H1 (cell line): Measurements from ENCODE around the gene SNX25.

Source experiments
- CREB1 ChIP-seq: IDR thresholded peaks from 2 replicates; pipeline ENCODE4 v1.6.1; 2012; ENCODE audit warnings: inconsistent platforms
- EZH2 ChIP-seq: fragments of 200-600 bp; sonication (generic); IDR thresholded peaks from 2 replicates; pipeline ENCODE4 v1.7.1; 2012; ENCODE audit warnings: low read depth, mild to moderate bottlenecking, moderate library complexity, low read length, inconsistent platforms; ENCODE audit not compliant: severe bottlenecking
- RAD21 ChIP-seq, 2 experiments: IDR thresholded peaks in 1 of 2; conservative IDR thresholded peaks in 1 of 2; 2 replicates each; pipeline ENCODE4 v1.6.1; 2011; ENCODE audit warnings: low read depth in 2 of 2, low read length in 2 of 2, improper control_type of control experiment in 1 of 2, inconsistent platforms in 1 of 2, mild to moderate bottlenecking in 1 of 2, moderate library complexity in 1 of 2
- SIN3A ChIP-seq, 2 experiments: IDR thresholded peaks in 1 of 2; conservative IDR thresholded peaks in 1 of 2; 2 replicates each; pipeline ENCODE4 v1.6.1; 2011 to 2012; ENCODE audit warnings: low read length in 2 of 2, improper control_type of control experiment in 1 of 2, low read depth in 1 of 2, mild to moderate bottlenecking in 1 of 2
- SP1 ChIP-seq: IDR thresholded peaks from 2 replicates; pipeline ENCODE4 v1.6.1; 2011; ENCODE audit warnings: low read depth, low read length
- TCF12 ChIP-seq: IDR thresholded peaks from 2 replicates; pipeline ENCODE4 v1.6.1; 2011; ENCODE audit warnings: low read depth, mild to moderate bottlenecking, low read length
- YY1 ChIP-seq: IDR thresholded peaks from 2 replicates; pipeline ENCODE4 v1.6.1; 2011; ENCODE audit warnings: low read depth, mild to moderate bottlenecking, low read length
- TF ChIP-seq, protein P1 (sequence below), 3 experiments: IDR thresholded peaks; 1 replicate in 2 of 3; 2 replicates in 1 of 3; pipeline versions ENCODE4 v1.5.1 to v1.6.1; 2011; ENCODE audit warnings: low read length in 3 of 3, mild to moderate bottlenecking in 3 of 3, inconsistent platforms in 2 of 3, low read depth in 1 of 3, moderate library complexity in 1 of 3; ENCODE audit not compliant: insufficient read depth in 1 of 3; ENCODE audit errors: control extremely low read depth in 1 of 3
- TF ChIP-seq, protein P2 (sequence below): IDR thresholded peaks from 2 replicates; pipeline ENCODE4 v1.6.1; 2012; ENCODE audit warnings: low read length, inconsistent platforms

DNA sequence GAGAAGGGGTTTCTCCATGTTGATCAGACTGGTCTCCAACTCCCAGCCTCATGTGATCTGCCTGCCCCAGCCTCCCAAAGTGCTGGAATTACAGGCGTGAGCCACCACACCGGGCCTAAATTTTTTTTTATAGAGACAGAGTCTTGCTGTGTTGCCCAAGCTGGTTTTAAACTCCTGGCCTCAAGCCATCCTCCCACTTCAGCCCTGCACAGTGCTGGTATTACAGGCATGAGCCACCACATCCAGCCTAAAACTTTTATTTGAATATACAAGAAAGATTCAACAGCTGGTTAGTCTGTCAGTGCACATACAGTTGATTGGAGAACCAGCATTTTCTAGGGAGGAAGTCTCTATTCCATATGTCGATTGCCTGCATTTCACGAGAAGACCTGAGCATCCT, 95.1 kb downstream of the SNX25 start:
- TF ChIP-seq CREB1: no peak
- TF ChIP-seq, protein P1, sequence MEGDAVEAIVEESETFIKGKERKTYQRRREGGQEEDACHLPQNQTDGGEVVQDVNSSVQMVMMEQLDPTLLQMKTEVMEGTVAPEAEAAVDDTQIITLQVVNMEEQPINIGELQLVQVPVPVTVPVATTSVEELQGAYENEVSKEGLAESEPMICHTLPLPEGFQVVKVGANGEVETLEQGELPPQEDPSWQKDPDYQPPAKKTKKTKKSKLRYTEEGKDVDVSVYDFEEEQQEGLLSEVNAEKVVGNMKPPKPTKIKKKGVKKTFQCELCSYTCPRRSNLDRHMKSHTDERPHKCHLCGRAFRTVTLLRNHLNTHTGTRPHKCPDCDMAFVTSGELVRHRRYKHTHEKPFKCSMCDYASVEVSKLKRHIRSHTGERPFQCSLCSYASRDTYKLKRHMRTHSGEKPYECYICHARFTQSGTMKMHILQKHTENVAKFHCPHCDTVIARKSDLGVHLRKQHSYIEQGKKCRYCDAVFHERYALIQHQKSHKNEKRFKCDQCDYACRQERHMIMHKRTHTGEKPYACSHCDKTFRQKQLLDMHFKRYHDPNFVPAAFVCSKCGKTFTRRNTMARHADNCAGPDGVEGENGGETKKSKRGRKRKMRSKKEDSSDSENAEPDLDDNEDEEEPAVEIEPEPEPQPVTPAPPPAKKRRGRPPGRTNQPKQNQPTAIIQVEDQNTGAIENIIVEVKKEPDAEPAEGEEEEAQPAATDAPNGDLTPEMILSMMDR (IDR thresholded peaks at IDR 0.05; ENCODE audit: control extremely low read depth in 1 of 3, insufficient read depth in 1 of 3, low read depth in 1 of 3, low read length in 3 of 3): no peak
- no peak for TF ChIP-seq RAD21 (IDR thresholded peaks at IDR 0.05 in 1 of 2, conservative IDR thresholded peaks at IDR 0.05 in 1 of 2; ENCODE audit: low read depth in 2 of 2, low read length in 2 of 2)
- TF ChIP-seq EZH2: no peak
- no peak for TF ChIP-seq SP1
- TF ChIP-seq, protein P2, sequence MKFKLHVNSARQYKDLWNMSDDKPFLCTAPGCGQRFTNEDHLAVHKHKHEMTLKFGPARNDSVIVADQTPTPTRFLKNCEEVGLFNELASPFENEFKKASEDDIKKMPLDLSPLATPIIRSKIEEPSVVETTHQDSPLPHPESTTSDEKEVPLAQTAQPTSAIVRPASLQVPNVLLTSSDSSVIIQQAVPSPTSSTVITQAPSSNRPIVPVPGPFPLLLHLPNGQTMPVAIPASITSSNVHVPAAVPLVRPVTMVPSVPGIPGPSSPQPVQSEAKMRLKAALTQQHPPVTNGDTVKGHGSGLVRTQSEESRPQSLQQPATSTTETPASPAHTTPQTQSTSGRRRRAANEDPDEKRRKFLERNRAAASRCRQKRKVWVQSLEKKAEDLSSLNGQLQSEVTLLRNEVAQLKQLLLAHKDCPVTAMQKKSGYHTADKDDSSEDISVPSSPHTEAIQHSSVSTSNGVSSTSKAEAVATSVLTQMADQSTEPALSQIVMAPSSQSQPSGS: no peak
- TF ChIP-seq SIN3A (conservative IDR thresholded peaks at IDR 0.05 in 1 of 2, IDR thresholded peaks at IDR 0.05 in 1 of 2; ENCODE audit: low read depth in 1 of 2, low read length in 2 of 2): no peak; a peak in 1 of 4 replicates
- no peak for TF ChIP-seq YY1
- no peak for TF ChIP-seq TCF12
